ENCODE results near the gene CDHR2.
"Not testable (repeated sequence)": the region's sequence is repeated elsewhere in the genome, so short reads cannot be mapped to it uniquely, and the experiment has no call there.

The CDHR2 gene

DNA sequence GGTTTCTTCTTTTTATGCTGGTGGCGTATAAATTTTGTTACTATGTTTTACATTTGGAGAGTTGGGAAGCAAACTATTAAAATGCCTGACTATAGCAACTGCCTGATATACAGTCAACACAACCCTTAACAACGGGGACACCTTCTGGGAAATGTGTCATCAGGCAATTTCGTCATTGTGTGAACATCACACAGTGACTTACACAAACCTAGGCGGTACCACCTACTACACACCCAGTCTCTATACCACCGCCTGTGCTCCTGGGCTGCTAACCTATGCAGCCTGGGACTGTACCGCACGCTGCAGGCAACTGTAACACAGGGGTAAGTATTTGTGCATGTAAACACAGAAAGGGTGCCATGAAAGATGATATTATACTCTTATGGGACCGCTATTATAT is 1.3 kb upstream of the CDHR2 start:
- no peak overlapping the region for H3K27ac ChIP-seq (replicated peaks)
- no peak for DNase-seq (ENCODE audit: low read depth in 1 of 2, low spot score in 1 of 2)
- H3K27me3 ChIP-seq (ENCODE audit: insufficient read depth, poor library complexity, severe bottlenecking): no peaks in the 10 kb centered on the region
- TF ChIP-seq REST (IDR thresholded peaks at IDR 0.05; ENCODE audit: insufficient replicate concordance, low read depth) (no peak), GABPA (IDR thresholded peaks at IDR 0.05; ENCODE audit: low read depth) (no peak)
- no peak overlapping the region for H3K4me3 ChIP-seq (replicated peaks; ENCODE audit: insufficient read depth, low read length)

DNA sequence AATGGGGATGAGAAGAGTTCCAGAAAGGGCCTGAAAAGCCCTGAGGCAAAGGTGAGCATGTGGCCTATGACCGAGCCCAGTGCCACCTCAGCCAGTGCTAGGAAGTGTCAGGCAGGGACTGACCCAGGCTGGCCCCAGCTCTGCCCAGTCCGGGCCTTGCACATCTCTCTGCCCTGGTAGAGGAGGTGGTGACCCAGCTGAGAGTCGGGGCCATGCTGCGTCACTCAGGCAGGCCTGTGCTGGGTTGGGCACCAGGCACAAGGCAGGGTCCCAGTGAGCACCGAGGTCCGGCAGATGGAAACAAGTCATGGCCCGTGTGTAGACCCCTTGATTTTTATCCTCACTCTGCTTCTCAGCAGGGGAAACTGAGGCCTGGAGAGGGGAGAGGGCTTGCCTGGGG is 729 bp downstream of the CDHR2 start:
- no peak for TF ChIP-seq POLR2AphosphoS5 (IDR thresholded peaks at IDR 0.05; ENCODE audit: low read depth)
- no peak for TF ChIP-seq CTCF (IDR thresholded peaks at IDR 0.05; ENCODE audit: insufficient read depth, low read length)
- no peak for TF ChIP-seq REST (IDR thresholded peaks at IDR 0.05; ENCODE audit: insufficient replicate concordance, low read depth)
- no peak for TF ChIP-seq GABPA (IDR thresholded peaks at IDR 0.05; ENCODE audit: low read depth)
- TF ChIP-seq SPI1 (IDR thresholded peaks at IDR 0.05; ENCODE audit: borderline replicate concordance, low read depth): no peak
- no peak for DNase-seq (ENCODE audit: low read depth in 1 of 2, low spot score in 1 of 2)
- H3K4me3 ChIP-seq (replicated peaks; ENCODE audit: insufficient read depth, low read length): no peak overlapping the region
- no peak overlapping the region for H3K27ac ChIP-seq (replicated peaks)
- H3K27me3 ChIP-seq (ENCODE audit: insufficient read depth, poor library complexity, severe bottlenecking): no peaks in the 10 kb centered on the region

GRCh38 chr5:176550275-176550831 is 1.2 kb downstream of the CDHR2 start:
- Histone ChIP-seq H3K27ac (replicated peaks) (no peak overlapping the region), H3K27me3 (ENCODE audit: insufficient read depth, poor library complexity, severe bottlenecking) (no peaks in the 10 kb centered on the region), H3K4me3 (replicated peaks; ENCODE audit: insufficient read depth, low read length) (0 out of 2 replicates have a peak overlapping the region, but pooled peaks have one; percentile 4)
- DNase-seq (ENCODE audit: low read depth in 1 of 2, low spot score in 1 of 2): no peak
- TF ChIP-seq SPI1 (IDR thresholded peaks at IDR 0.05; ENCODE audit: borderline replicate concordance, low read depth) (peak; percentile 96), CTCF (IDR thresholded peaks at IDR 0.05; ENCODE audit: insufficient read depth, low read length) (no peak), REST (IDR thresholded peaks at IDR 0.05; ENCODE audit: insufficient replicate concordance, low read depth) (no peak)

GRCh38 chr5:176550937-176551336 is 1.8 kb downstream of the CDHR2 start:
- not testable (repeated sequence) for DNase-seq (ENCODE audit: low read depth in 1 of 2, low spot score in 1 of 2); H3K27me3 ChIP-seq (ENCODE audit: insufficient read depth, poor library complexity, severe bottlenecking); H3K27ac ChIP-seq (replicated peaks); H3K4me3 ChIP-seq (replicated peaks; ENCODE audit: insufficient read depth, low read length)
